ENCODE data around the gene CFAP53.

DNA sequence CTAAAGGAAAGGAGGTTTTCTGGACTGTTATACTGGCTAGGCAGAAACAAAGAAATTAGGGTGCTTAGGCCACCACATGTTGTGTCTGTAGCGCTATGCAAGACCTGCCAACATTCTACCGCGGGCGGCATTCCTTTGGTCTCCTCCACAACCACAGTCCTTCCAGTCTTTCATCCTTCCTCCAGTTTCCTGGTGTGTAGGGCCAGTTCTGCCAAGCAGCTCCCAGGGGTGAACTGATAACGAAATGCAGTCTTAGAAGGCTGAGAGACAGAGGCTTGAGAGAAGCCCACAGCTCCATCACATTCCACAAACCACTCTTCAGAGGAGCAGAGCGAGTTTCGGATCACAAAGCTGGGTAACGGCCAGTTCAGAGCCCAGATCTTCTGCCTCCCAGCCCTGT lies 40.6 kb upstream of the CFAP53 start:
- TF ChIP-seq, protein P1, sequence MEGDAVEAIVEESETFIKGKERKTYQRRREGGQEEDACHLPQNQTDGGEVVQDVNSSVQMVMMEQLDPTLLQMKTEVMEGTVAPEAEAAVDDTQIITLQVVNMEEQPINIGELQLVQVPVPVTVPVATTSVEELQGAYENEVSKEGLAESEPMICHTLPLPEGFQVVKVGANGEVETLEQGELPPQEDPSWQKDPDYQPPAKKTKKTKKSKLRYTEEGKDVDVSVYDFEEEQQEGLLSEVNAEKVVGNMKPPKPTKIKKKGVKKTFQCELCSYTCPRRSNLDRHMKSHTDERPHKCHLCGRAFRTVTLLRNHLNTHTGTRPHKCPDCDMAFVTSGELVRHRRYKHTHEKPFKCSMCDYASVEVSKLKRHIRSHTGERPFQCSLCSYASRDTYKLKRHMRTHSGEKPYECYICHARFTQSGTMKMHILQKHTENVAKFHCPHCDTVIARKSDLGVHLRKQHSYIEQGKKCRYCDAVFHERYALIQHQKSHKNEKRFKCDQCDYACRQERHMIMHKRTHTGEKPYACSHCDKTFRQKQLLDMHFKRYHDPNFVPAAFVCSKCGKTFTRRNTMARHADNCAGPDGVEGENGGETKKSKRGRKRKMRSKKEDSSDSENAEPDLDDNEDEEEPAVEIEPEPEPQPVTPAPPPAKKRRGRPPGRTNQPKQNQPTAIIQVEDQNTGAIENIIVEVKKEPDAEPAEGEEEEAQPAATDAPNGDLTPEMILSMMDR (IDR thresholded peaks at IDR 0.05; ENCODE audit: insufficient read depth, low read depth, low read length) = no peak
- no peak for TF ChIP-seq EZH2 (IDR thresholded peaks at IDR 0.05; ENCODE audit: insufficient read depth, low read length)

Data from astrocyte (in vitro differentiated cells and primary cell).